NB4 (cell line): ENCODE results near the gene BSPRY.
"Not testable (repeated sequence)": the region's sequence is repeated elsewhere in the genome, so short reads cannot be mapped to it uniquely, and the experiment has no call there.

Source experiments
- DNase-seq: peaks from one replicate; pipeline ENCODE4 v3.0.0; 2010; ENCODE audit warnings: low read depth
- H3K4me3 ChIP-seq: one replicate; pipeline ENCODE4 v1.5.1; 2011; ENCODE audit warnings: mild to moderate bottlenecking, low read depth, low read length, moderate library complexity
- CTCF ChIP-seq: IDR thresholded peaks from one replicate; pipeline ENCODE4 v1.5.1; 2012; ENCODE audit warnings: low read depth, low read length
- MAX ChIP-seq: IDR thresholded peaks from 2 replicates; pipeline ENCODE4 v1.6.1; 2011; ENCODE audit warnings: low read depth, low read length
- MYC ChIP-seq: IDR thresholded peaks from 2 replicates; pipeline ENCODE4 v1.6.1; 2011; ENCODE audit warnings: low read depth, low read length
- POLR2A ChIP-seq: IDR thresholded peaks from 2 replicates; pipeline ENCODE4 v1.6.1; 2011; ENCODE audit warnings: mild to moderate bottlenecking; ENCODE audit not compliant: insufficient read length; ENCODE audit errors: extremely low read depth

The BSPRY gene

GRCh38 chr9:113373676-113374392 is 24.5 kb downstream of the BSPRY start:
- DNase-seq = no peak
- H3K4me3 ChIP-seq = no peak overlapping the region
- TF ChIP-seq MAX (no peak), MYC (no peak), POLR2A (no peak), CTCF (no peak)

GRCh38 chr9:113375057-113376023 is 26.0 kb downstream of the BSPRY start:
- no peak for TF ChIP-seq MYC
- no peak for TF ChIP-seq POLR2A
- TF ChIP-seq CTCF = no peak
- no peak for TF ChIP-seq MAX
- no peak for DNase-seq
- H3K4me3 ChIP-seq = no peak overlapping the region

- TF ChIP-seq MYC (no peak), POLR2A (peak; percentile 52), MAX (no peak), CTCF (no peak)
- DNase-seq = peak; percentile 76
- peak within 1 kb of the TSS; percentile 69 for H3K4me3 ChIP-seq
Observed at GRCh38 chr9:113376634-113377567, 27.6 kb downstream of the BSPRY start, which contains the start of gene HDHD3. Gene HDHD3 (minus strand): TSS chr9:113376986. CDS start chr9:113374354, 2,632 bp downstream.

- H3K4me3 ChIP-seq, DNase-seq: not testable (repeated sequence)
Observed at GRCh38 chr9:113379094-113379828, 29.9 kb downstream of the BSPRY start.

GRCh38 chr9:113379829-113380210 is 30.5 kb downstream of the BSPRY start:
- not testable (repeated sequence) for DNase-seq, H3K4me3 ChIP-seq

GRCh38 chr9:113380869-113381378 is 31.6 kb downstream of the BSPRY start:
- H3K4me3 ChIP-seq = no peak overlapping the region
- no peak for TF ChIP-seq MYC
- no peak for TF ChIP-seq CTCF
- no peak for TF ChIP-seq POLR2A
- TF ChIP-seq MAX = no peak
- peak; percentile 15 for DNase-seq

GRCh38 chr9:113381441-113381840 is 32.1 kb downstream of the BSPRY start:
- H3K4me3 ChIP-seq, DNase-seq: not testable (repeated sequence)
